ENCODE results near the gene GAGE10. TPM values are rescaled to one million over a fixed set of nuclear protein-coding genes. Genes with fewer than 3 reads are reported as not detected.
"Not testable (repeated sequence)": the region's sequence is repeated elsewhere in the genome, so short reads cannot be mapped to it uniquely, and the experiment has no call there.

Gene GAGE10
- total and polyA plus RNA-seq, 11 donors, result not detected

DNA sequence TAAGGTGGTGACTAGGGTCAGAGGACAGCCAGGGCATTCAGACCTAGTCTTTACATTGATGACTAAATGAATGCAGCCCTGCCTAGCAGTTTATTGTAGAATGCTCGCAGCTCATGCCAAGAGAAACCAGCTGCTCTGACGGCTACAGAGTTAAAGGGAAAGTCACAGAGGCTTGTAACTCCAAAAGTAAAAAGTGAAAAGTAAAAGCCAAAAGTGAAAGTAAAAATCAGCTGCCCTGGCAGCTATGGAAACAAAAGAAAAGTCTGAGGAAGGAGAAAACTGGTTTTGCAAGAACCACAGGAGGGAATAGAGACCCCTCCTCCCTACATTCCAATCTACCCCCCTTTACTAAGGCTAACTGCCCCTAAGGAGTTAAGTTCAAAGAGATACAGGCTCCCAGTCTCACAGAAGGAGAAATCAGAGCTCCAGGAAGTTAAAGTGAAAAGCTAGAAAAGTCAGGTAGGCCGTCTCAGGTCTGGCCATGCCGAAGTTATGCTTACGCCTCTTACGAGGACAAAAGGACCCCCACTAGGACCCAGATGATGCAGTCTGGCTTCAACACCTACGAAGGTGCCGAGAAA is 6.0 kb downstream of the GAGE10 start:
- ATAC-seq (peak in 2 of 4 donors; percentile 31 to 34), DNase-seq (no peak)
- Histone ChIP-seq H3K27ac (peak overlapping the region in 11 of 12 donors; percentile 34 to 78 (median 57)), H3K27me3 (no peaks in the 10 kb centered on the region), H3K4me3 (peak overlapping the region in 10 of 12 donors; percentile 26 to 55 (median 44)), H3K36me3 (no peaks in the 10 kb centered on the region), H3K9me3 (no peaks in the 10 kb centered on the region), H3K4me1 (peaks cover 0 to 13% (median 0%) of the 10 kb centered on the region in 12 donors)
- intact Hi-C loops (cut with DNase I), result no loop called here
- WGBS, 4 donors, result 5 to 33% (median 17%) methylated on average over 8 of the region's 8 CpGs
- TF ChIP-seq POLR2A (IDR thresholded peaks at IDR 0.05), result no peak
- TF ChIP-seq, protein P1, sequence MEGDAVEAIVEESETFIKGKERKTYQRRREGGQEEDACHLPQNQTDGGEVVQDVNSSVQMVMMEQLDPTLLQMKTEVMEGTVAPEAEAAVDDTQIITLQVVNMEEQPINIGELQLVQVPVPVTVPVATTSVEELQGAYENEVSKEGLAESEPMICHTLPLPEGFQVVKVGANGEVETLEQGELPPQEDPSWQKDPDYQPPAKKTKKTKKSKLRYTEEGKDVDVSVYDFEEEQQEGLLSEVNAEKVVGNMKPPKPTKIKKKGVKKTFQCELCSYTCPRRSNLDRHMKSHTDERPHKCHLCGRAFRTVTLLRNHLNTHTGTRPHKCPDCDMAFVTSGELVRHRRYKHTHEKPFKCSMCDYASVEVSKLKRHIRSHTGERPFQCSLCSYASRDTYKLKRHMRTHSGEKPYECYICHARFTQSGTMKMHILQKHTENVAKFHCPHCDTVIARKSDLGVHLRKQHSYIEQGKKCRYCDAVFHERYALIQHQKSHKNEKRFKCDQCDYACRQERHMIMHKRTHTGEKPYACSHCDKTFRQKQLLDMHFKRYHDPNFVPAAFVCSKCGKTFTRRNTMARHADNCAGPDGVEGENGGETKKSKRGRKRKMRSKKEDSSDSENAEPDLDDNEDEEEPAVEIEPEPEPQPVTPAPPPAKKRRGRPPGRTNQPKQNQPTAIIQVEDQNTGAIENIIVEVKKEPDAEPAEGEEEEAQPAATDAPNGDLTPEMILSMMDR (IDR thresholded peaks at IDR 0.05), result no peak

DNA sequence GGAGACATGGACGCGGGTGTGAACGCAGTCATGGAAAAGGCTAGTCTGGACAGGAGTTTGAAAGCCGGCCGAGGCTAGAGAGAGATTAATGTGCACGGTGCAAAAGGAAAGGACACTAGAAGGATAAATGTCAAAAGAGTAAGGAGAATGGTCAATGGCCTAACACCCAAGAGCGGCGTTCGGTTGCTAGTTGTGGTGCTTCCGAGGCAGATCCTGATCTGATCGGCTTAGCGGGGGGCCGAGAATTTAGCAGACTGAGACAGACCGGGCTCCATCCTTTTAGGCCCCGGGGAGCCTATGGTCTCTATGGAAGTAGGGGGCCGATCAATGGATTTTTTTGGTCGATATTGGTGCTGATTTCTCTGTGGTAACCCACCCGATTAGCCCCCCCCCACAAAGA is 6.9 kb downstream of the GAGE10 start:
- ATAC-seq (no peak), DNase-seq (no peak)
- H3K27ac ChIP-seq, result peak overlapping the region in 1 of 12 donors; percentile 78
- no peaks in the 10 kb centered on the region for H3K9me3 ChIP-seq
- no peaks in the 10 kb centered on the region for H3K27me3 ChIP-seq
- peaks cover 0 to 13% (median 0%) of the 10 kb centered on the region in 12 donors for H3K4me1 ChIP-seq
- no peaks in the 10 kb centered on the region for H3K36me3 ChIP-seq
- 53 to 72% (median 66%) methylated on average over 18 of the region's 18 CpGs for WGBS, 4 donors
- no peak for TF ChIP-seq POLR2A (IDR thresholded peaks at IDR 0.05)
- TF ChIP-seq, protein P1 (IDR thresholded peaks at IDR 0.05), result no peak
- H3K4me3 ChIP-seq, result peak overlapping the region in 2 of 12 donors; percentile 26 to 52
- intact Hi-C loops (cut with DNase I), result no loop called here

DNA sequence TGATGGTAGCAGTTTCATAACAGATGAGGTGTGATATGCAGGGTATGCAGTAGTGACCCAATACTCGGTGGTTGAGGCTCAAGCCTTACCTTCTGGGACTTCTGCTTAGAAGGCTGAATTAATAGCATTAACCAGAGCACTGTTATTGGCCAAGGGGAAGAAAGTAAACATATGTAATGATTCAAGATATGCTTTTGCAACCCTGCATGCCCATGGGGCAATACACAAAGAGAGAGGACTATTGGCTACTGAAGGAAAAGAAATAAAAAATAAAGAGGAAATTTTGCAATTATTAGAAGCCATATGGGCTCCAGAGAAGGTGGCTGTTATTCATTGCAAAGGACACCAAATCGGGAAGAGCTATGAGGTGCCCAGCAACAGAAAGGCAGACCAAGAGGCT is 8.7 kb downstream of the GAGE10 start:
- peaks cover 0 to 13% (median 0%) of the 10 kb centered on the region in 12 donors for H3K4me1 ChIP-seq
- ATAC-seq (no peak), DNase-seq (no peak)
- H3K27ac ChIP-seq, result no peak overlapping the region
- H3K36me3 ChIP-seq, result no peaks in the 10 kb centered on the region
- H3K4me3 ChIP-seq, result no peak overlapping the region
- no peaks in the 10 kb centered on the region for H3K27me3 ChIP-seq
- WGBS, 4 donors, result 64 to 92% (median 76%) methylated on average over 2 of the region's 2 CpGs
- intact Hi-C loops (cut with DNase I), result no loop called here
- no peak for TF ChIP-seq POLR2A (IDR thresholded peaks at IDR 0.05)
- TF ChIP-seq, protein P1 (IDR thresholded peaks at IDR 0.05), result no peak
- no peaks in the 10 kb centered on the region for H3K9me3 ChIP-seq

DNA sequence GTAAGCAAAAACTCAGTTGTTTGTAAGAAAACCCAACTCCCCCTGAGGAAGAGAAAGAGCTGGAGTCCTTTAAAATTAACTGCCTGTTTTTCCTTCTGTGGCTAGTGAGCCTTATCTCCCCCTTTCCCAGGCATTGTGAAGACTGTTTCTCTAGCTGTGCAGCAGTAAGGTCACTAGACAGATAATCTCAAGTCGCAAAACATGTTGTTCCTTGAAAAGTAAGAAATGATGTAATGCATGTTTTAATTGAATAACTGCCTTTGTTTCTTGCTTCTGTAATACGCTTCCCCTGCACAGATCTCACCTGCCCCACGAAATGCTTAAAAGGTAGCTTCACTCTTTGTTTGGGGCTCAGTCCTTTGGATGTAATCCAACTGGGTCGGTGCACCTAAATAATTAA is 12.6 kb downstream of the GAGE10 start:
- no peaks in the 10 kb centered on the region for H3K4me1 ChIP-seq
- H3K27ac ChIP-seq, result no peak overlapping the region
- H3K9me3 ChIP-seq, result no peaks in the 10 kb centered on the region
- H3K36me3 ChIP-seq, result no peaks in the 10 kb centered on the region
- no peak for TF ChIP-seq POLR2A (IDR thresholded peaks at IDR 0.05)
- TF ChIP-seq, protein P1 (IDR thresholded peaks at IDR 0.05), result no peak
- intact Hi-C loops (cut with DNase I), result no loop called here
- WGBS, 4 donors, result 40 to 55% (median 51%) methylated on average over 4 of the region's 4 CpGs
- DNase-seq (no peak), ATAC-seq (no peak)
- H3K4me3 ChIP-seq, result no peak overlapping the region
- no peaks in the 10 kb centered on the region for H3K27me3 ChIP-seq

DNA sequence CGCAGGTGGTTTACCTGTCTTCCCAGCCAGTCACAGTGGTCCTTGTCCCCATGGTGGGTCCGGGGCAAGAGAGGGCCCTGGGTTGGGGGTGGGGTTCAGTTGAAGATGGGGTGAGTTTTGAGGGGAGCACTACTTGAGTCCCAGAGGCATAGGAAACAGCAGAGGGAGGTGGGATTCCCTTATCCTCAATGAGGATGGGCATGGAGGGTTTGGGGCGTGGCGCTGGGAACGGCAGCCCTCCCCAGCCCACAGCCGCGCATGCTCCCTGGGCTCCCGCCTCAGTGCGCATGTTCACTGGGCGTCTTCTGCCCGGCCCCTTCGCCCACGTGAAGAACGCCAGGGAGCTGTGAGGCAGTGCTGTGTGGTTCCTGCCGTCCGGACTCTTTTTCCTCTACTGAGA is 18.3 kb downstream of the GAGE10 start, which contains the start of gene GAGE12J:
Gene GAGE12J (plus strand): TSS at position 301 of the 400 bp plus-strand sequence. CDS start 1,157 bp downstream, outside the sequence.
- H3K27me3 ChIP-seq; H3K36me3 ChIP-seq; DNase-seq; H3K4me3 ChIP-seq; H3K9me3 ChIP-seq; ATAC-seq; H3K27ac ChIP-seq; H3K4me1 ChIP-seq; intact Hi-C loops (cut with DNase I): not testable (repeated sequence)
- 92% methylated on average over 2 of the region's 16 CpGs; no CpG with 5 or more reads in 3 of the 4 donors for WGBS, 4 donors

DNA sequence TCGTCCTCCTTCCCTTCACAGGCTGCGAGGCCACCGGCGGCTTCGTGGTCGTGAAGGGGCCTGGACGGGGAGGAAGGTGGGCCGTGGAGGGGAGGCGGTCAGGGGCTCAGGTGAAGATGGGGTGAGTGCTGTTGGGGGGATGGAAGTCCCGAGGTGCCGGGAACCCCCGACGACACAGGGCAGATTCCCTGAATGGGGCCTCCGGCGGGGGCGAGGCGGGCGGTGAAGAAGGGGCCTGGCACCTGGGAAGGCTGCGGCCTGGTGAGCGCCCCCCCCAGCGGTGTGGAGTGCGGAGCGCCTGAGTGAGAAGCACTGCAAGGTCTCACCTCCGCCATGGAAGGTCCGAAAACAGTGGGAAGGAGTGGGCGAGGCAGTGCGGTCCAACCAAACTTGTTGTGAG is 18.8 kb downstream of the GAGE10 start:
- ATAC-seq; H3K4me3 ChIP-seq; H3K4me1 ChIP-seq; intact Hi-C loops (cut with DNase I); H3K36me3 ChIP-seq; H3K9me3 ChIP-seq; DNase-seq; H3K27ac ChIP-seq; H3K27me3 ChIP-seq: not testable (repeated sequence)
- no CpG with 5 or more reads among the region's 27 CpGs for WGBS, 4 donors

DNA sequence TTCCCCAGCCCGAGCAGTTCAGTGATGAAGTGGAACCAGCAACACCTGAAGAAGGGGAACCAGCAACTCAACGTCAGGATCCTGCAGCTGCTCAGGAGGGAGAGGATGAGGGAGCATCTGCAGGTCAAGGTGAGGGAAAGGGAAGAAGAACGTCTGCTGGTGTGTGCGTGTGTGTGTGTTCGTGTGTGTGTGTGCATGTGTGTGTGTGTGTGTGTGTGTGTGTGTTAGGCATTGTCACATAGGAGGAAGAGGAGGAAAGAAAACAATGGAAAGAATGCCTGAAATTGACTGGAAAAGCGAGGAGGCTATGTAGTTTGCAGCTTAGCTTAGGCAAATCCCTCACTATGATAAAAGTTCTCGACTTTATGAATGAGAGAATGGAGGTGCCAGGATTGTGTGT is 20.3 kb downstream of the GAGE10 start:
- ATAC-seq; H3K27ac ChIP-seq; intact Hi-C loops (cut with DNase I); DNase-seq; H3K27me3 ChIP-seq; H3K4me1 ChIP-seq; H3K4me3 ChIP-seq; H3K36me3 ChIP-seq; H3K9me3 ChIP-seq: not testable (repeated sequence)
- 60 to 72% methylated on average over 1 to 4 of the region's 7 CpGs; no CpG with 5 or more reads in 2 of the 4 donors for WGBS, 4 donors

Measured in heart left ventricle (tissue), 16 donors.